ENCODE results near the gene FGF3.

The FGF3 gene

GRCh38 chr11:69862331-69862771, 43.1 kb upstream of the FGF3 start:
- no peaks in the 10 kb centered on the region for H3K36me3 ChIP-seq (ENCODE audit: insufficient read depth, low read depth, low read length)
- H3K9me3 ChIP-seq (ENCODE audit: insufficient read depth, low read depth, low read length), result no peaks in the 10 kb centered on the region
- H3K4me1 ChIP-seq (ENCODE audit: insufficient read depth, low read length), result no peaks in the 10 kb centered on the region
- H3K9ac ChIP-seq (ENCODE audit: low read depth, low read length), result no peak overlapping the region
- peaks cover 20% of the 10 kb centered on the region; the same call in 1 of the 2 replicates for H3K27me3 ChIP-seq (ENCODE audit: insufficient read depth, low read length)
- H3K4me3 ChIP-seq (ENCODE audit: low read length), result no peak overlapping the region
- no peak overlapping the region for H3K27ac ChIP-seq (ENCODE audit: low read length)

DNA sequence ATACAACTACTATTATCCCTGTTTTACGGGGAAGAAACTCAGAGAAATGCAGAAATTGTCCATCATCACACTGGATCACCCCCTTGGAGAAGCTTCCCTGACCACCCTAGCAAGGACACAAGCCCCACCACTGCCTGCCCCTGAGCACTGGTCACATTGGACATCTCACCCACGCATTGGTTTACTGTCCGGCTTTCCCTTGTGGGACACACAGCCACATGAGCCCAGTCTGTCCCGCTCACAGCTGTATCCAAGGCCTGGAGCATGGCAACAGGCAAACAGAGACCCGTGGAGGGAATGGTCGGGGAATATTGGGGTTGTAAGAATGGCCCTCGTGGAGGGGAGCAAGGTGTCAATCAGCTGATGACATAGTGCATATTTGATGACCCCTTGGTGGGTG, 42.7 kb upstream of the FGF3 start:
- Histone ChIP-seq H3K9me3 (ENCODE audit: insufficient read depth, low read depth, low read length) (no peaks in the 10 kb centered on the region), H3K27me3 (ENCODE audit: insufficient read depth, low read length) (peaks cover 19% of the 10 kb centered on the region; the same call in 1 of the 2 replicates), H3K27ac (ENCODE audit: low read length) (no peak overlapping the region), H3K4me3 (ENCODE audit: low read length) (no peak overlapping the region), H3K9ac (ENCODE audit: low read depth, low read length) (no peak overlapping the region), H3K36me3 (ENCODE audit: insufficient read depth, low read depth, low read length) (no peaks in the 10 kb centered on the region), H3K4me1 (ENCODE audit: insufficient read depth, low read length) (no peaks in the 10 kb centered on the region)

GRCh38 chr11:69860796-69861445, 41.7 kb upstream of the FGF3 start:
- Histone ChIP-seq H3K4me1 (ENCODE audit: insufficient read depth, low read length) (no peaks in the 10 kb centered on the region), H3K9me3 (ENCODE audit: insufficient read depth, low read depth, low read length) (no peaks in the 10 kb centered on the region), H3K36me3 (ENCODE audit: insufficient read depth, low read depth, low read length) (no peaks in the 10 kb centered on the region), H3K9ac (ENCODE audit: low read depth, low read length) (no peak overlapping the region), H3K27ac (ENCODE audit: low read length) (no peak overlapping the region), H3K4me3 (ENCODE audit: low read length) (no peak overlapping the region), H3K27me3 (ENCODE audit: insufficient read depth, low read length) (peaks cover 19% of the 10 kb centered on the region; the same call in 1 of the 2 replicates)

GRCh38 chr11:69860244-69860643, 41.0 kb upstream of the FGF3 start:
- no peaks in the 10 kb centered on the region for H3K9me3 ChIP-seq (ENCODE audit: insufficient read depth, low read depth, low read length)
- H3K27me3 ChIP-seq (ENCODE audit: insufficient read depth, low read length), result peaks cover 19% of the 10 kb centered on the region; the same call in 1 of the 2 replicates
- no peaks in the 10 kb centered on the region for H3K36me3 ChIP-seq (ENCODE audit: insufficient read depth, low read depth, low read length)
- no peaks in the 10 kb centered on the region for H3K4me1 ChIP-seq (ENCODE audit: insufficient read depth, low read length)
- H3K9ac ChIP-seq (ENCODE audit: low read depth, low read length), result no peak overlapping the region
- no peak overlapping the region for H3K4me3 ChIP-seq (ENCODE audit: low read length)
- H3K27ac ChIP-seq (ENCODE audit: low read length), result no peak overlapping the region

GRCh38 chr11:69859275-69859934, 40.2 kb upstream of the FGF3 start:
- Histone ChIP-seq H3K27me3 (ENCODE audit: insufficient read depth, low read length) (peaks cover 19% of the 10 kb centered on the region; the same call in 1 of the 2 replicates), H3K36me3 (ENCODE audit: insufficient read depth, low read depth, low read length) (no peaks in the 10 kb centered on the region), H3K4me1 (ENCODE audit: insufficient read depth, low read length) (no peaks in the 10 kb centered on the region), H3K9me3 (ENCODE audit: insufficient read depth, low read depth, low read length) (no peaks in the 10 kb centered on the region), H3K9ac (ENCODE audit: low read depth, low read length) (no peak overlapping the region), H3K27ac (ENCODE audit: low read length) (no peak overlapping the region), H3K4me3 (ENCODE audit: low read length) (no peak overlapping the region)

DNA sequence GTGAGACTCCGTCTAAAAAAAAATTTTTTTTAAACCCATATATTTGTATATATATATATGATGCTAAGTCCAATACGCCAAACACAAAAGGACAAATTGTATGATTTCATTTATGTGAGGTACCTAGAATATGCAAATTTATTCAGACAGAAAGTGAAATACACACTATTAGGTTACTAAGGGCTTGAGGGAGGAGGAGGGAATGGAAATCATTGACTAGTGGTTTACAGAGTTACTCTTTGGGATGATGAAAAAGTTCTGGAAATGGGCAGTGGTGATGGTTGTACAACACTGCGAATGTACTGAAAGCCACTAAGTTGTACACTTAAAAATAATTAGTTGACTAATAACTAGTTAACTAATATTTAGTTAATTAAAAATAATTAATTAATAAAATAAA, 36.2 kb upstream of the FGF3 start:
- Histone ChIP-seq H3K4me3 (ENCODE audit: low read length) (no peak overlapping the region), H3K4me1 (ENCODE audit: insufficient read depth, low read length) (no peaks in the 10 kb centered on the region), H3K27me3 (ENCODE audit: insufficient read depth, low read length) (0 out of 2 replicates have a peak, but pooled peaks cover under 1% of the 10 kb centered on the region), H3K27ac (ENCODE audit: low read length) (no peak overlapping the region), H3K36me3 (ENCODE audit: insufficient read depth, low read depth, low read length) (no peaks in the 10 kb centered on the region), H3K9ac (ENCODE audit: low read depth, low read length) (no peak overlapping the region), H3K9me3 (ENCODE audit: insufficient read depth, low read depth, low read length) (0 out of 2 replicates have a peak, but pooled peaks cover 3% of the 10 kb centered on the region)

GRCh38 chr11:69854713-69855112, 35.5 kb upstream of the FGF3 start:
- Histone ChIP-seq H3K9ac (ENCODE audit: low read depth, low read length) (no peak overlapping the region), H3K27ac (ENCODE audit: low read length) (no peak overlapping the region), H3K36me3 (ENCODE audit: insufficient read depth, low read depth, low read length) (no peaks in the 10 kb centered on the region), H3K4me1 (ENCODE audit: insufficient read depth, low read length) (no peaks in the 10 kb centered on the region), H3K9me3 (ENCODE audit: insufficient read depth, low read depth, low read length) (0 out of 2 replicates have a peak, but pooled peaks cover 3% of the 10 kb centered on the region), H3K4me3 (ENCODE audit: low read length) (no peak overlapping the region), H3K27me3 (ENCODE audit: insufficient read depth, low read length) (no peaks in the 10 kb centered on the region)

DNA sequence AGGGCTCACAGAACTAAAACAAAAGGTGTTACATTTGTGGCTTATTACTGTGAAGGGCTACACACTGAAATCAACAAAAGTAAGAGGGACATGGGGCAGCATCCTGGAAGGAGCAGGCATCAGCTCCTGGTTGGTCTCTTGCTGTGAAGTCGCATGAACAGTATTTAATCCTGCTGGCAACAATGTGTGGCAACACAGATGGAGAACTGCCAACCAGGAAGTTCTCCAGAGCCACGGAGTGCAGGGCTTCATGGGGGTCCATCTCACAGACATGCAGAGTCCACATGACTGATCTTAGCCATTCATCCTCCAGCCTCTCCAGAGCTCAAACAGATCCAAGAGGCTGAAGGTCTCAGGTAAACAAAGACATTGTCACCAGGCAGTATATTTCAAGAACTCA, 32.8 kb upstream of the FGF3 start:
- Histone ChIP-seq H3K4me1 (ENCODE audit: insufficient read depth, low read length) (peaks cover 3% of the 10 kb centered on the region; the same call in 1 of the 2 replicates), H3K27me3 (ENCODE audit: insufficient read depth, low read length) (0 out of 2 replicates have a peak, but pooled peaks cover 12% of the 10 kb centered on the region), H3K9ac (ENCODE audit: low read depth, low read length) (no peak overlapping the region), H3K9me3 (ENCODE audit: insufficient read depth, low read depth, low read length) (0 out of 2 replicates have a peak, but pooled peaks cover 3% of the 10 kb centered on the region), H3K27ac (ENCODE audit: low read length) (no peak overlapping the region), H3K4me3 (ENCODE audit: low read length) (no peak overlapping the region), H3K36me3 (ENCODE audit: insufficient read depth, low read depth, low read length) (no peaks in the 10 kb centered on the region)

DNA sequence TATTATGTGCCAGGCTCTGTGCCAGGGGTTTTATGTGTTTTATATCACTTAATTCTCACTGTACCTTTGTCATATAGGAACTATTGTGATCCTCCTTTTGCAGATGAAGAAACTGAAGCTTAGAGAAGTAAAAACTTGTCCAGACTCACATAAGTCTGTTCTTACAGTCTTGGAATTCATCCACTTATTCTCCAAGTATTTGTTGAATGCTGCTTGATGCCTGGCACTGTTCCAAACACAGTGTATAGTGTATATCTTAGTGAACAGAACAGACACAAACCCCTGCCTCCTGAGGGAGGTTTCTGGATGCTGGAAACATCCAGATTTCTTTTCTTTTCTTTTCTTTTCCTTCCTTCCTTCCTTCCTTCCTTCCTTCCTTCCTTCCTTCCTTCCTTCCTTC, 29.0 kb upstream of the FGF3 start:
- Histone ChIP-seq H3K9me3 (ENCODE audit: insufficient read depth, low read depth, low read length) (no peaks in the 10 kb centered on the region), H3K9ac (ENCODE audit: low read depth, low read length) (no peak overlapping the region), H3K27ac (ENCODE audit: low read length) (no peak overlapping the region), H3K4me1 (ENCODE audit: insufficient read depth, low read length) (peaks cover 7% of the 10 kb centered on the region; the same call in 1 of the 2 replicates), H3K27me3 (ENCODE audit: insufficient read depth, low read length) (0 out of 2 replicates have a peak, but pooled peaks cover 12% of the 10 kb centered on the region), H3K36me3 (ENCODE audit: insufficient read depth, low read depth, low read length) (no peaks in the 10 kb centered on the region), H3K4me3 (ENCODE audit: low read length) (no peak overlapping the region)

DNA sequence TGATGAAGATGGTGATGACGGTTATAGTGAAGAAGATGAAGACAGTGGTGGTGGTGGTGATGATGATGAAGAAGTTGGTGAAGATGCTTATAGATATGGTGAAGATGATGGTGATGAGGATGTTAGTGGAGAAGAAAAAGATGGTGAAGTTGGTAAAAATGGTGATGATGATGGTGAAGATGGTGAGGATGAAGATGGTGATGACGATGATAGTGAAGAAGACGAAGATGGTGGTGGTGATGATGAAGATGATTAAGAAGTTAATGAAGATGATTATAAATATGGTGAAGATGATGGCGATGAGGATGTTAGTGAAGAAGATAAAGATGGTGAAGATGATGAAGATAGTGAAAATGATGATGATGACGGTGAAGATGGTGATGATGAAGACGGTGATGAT, 25.2 kb upstream of the FGF3 start:
- Histone ChIP-seq H3K36me3 (ENCODE audit: insufficient read depth, low read depth, low read length) (no peaks in the 10 kb centered on the region), H3K4me1 (ENCODE audit: insufficient read depth, low read length) (peaks cover 12% of the 10 kb centered on the region; the same call in 1 of the 2 replicates), H3K9me3 (ENCODE audit: insufficient read depth, low read depth, low read length) (no peaks in the 10 kb centered on the region), H3K27me3 (ENCODE audit: insufficient read depth, low read length) (peaks cover 29% of the 10 kb centered on the region), H3K9ac (ENCODE audit: low read depth, low read length) (no peak overlapping the region), H3K4me3 (ENCODE audit: low read length) (no peak overlapping the region), H3K27ac (ENCODE audit: low read length) (no peak overlapping the region)

DNA sequence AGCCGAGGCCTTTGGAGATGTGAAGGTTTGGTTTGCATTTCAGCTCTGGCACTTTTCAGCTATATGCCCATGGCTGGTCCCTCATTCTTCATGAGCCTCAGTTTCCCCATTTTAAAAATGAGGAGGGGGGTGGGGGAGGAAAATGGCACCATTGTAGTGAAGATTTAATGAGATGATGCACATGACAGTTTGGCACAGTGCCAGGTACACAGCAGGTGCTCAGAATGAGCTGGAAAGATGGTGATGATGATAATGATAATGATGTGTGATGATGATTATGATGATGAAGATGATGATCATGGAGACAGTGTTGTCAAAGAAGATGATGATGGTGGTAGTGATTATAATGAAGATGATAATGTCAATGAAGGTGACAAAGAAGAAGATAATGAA, 24.3 kb upstream of the FGF3 start:
- H3K4me1 ChIP-seq (ENCODE audit: insufficient read depth, low read length), result peaks cover 12% of the 10 kb centered on the region; the same call in 1 of the 2 replicates
- no peak overlapping the region for H3K27ac ChIP-seq (ENCODE audit: low read length)
- no peaks in the 10 kb centered on the region for H3K9me3 ChIP-seq (ENCODE audit: insufficient read depth, low read depth, low read length)
- H3K27me3 ChIP-seq (ENCODE audit: insufficient read depth, low read length), result peaks cover 29% of the 10 kb centered on the region
- no peak overlapping the region for H3K9ac ChIP-seq (ENCODE audit: low read depth, low read length)
- H3K4me3 ChIP-seq (ENCODE audit: low read length), result no peak overlapping the region
- no peaks in the 10 kb centered on the region for H3K36me3 ChIP-seq (ENCODE audit: insufficient read depth, low read depth, low read length)
